Erythroblast (primary cell): Measurements from ENCODE around the gene SEMA3F.

Experiments
- DNase-seq, 2 experiments: peaks; one replicate each; lab custom pipeline; 2025; lab: John Stamatoyannopoulos, UW
- GATA1 ChIP-seq: IDR thresholded peaks from 2 replicates; pipeline ENCODE4 v1.6.1; 2011; ENCODE audit warnings: low read depth, mild to moderate bottlenecking, control low read depth, low read length, moderate library complexity
- POLR2A ChIP-seq: IDR thresholded peaks from 2 replicates; pipeline ENCODE4 v1.6.1; 2011; ENCODE audit warnings: mild to moderate bottlenecking, low read length

SEMA3F gene

DNA sequence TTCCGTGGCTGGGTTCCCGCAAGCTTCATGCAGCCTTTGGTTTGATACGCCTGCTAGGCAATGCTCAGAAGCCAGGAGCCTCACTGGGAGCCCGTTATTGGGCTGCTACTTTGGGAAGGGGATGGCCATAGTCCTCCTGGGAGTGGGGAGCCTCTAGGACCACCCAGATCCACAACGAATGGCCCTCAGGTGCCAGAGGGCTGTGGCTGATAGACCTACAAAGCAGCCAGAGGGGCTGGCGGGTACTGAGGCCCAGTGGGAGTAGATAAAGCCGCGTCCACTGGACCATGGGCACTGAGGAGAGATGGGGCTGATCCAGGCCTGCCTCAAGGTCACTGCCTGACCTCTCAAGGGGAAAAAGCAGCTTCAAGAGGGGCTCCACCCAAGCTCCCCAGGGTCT, 37.0 kb downstream of the SEMA3F start:
- DNase-seq: no peak
- TF ChIP-seq POLR2A (no peak), GATA1 (no peak)

DNA sequence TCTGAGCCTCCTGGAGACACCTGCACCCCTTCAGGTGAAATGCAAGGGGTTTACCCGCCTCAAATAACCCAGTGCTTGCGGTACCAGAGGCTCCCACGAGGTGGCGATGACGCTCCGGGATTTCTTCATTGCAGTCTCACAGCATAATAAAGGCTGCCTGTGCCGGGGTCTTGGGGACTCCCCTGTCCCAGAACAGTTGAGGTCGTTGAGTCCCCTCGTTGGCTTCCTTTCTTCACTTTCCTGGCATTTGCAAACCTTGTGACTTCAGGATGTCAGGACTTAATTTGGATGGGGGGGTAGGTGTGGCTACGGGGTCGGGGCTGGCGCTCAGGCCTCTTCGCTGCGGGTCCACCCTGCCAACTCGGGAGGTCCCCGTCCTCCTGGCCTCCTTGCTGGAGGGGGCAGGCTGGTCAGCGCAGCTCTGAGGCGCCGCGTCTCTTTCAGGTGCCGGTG, 37.6 kb downstream of the SEMA3F start:
- no peak for TF ChIP-seq GATA1
- no peak for TF ChIP-seq POLR2A
- peak; percentile 58 to 79 for DNase-seq

DNA sequence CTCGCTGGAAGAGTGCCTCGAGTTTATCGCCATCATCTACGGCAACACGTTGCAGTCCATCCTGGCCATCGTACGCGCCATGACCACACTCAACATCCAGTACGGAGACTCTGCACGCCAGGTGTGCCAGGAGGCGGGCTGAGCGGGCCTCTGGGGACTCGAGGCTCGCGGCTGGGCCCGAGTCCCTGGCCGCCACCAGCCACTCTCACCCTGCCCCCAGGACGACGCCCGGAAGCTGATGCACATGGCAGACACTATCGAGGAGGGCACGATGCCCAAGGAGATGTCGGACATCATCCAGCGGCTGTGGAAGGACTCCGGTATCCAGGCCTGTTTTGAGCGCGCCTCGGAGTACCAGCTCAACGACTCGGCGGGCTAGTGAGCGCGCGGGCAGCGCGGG, 38.2 kb downstream of the SEMA3F start:
- no peak for DNase-seq
- TF ChIP-seq GATA1: no peak
- no peak for TF ChIP-seq POLR2A

DNA sequence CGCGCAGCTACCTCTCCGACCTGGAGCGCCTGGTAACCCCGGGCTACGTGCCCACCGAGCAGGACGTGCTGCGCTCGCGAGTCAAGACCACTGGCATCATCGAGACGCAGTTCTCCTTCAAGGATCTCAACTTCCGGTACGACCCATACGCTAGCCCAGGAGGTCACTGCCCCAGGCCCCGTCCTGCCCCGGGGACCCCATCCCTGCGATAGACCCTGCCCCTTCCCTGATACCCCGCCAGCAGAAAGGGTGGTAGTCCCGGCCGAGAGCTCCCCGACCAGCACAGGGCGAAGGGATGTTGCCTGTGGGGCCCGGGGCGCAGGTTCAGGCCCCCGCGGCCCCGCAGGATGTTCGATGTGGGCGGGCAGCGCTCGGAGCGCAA, 38.6 kb downstream of the SEMA3F start:
- DNase-seq: no peak
- TF ChIP-seq POLR2A (no peak), GATA1 (no peak)

DNA sequence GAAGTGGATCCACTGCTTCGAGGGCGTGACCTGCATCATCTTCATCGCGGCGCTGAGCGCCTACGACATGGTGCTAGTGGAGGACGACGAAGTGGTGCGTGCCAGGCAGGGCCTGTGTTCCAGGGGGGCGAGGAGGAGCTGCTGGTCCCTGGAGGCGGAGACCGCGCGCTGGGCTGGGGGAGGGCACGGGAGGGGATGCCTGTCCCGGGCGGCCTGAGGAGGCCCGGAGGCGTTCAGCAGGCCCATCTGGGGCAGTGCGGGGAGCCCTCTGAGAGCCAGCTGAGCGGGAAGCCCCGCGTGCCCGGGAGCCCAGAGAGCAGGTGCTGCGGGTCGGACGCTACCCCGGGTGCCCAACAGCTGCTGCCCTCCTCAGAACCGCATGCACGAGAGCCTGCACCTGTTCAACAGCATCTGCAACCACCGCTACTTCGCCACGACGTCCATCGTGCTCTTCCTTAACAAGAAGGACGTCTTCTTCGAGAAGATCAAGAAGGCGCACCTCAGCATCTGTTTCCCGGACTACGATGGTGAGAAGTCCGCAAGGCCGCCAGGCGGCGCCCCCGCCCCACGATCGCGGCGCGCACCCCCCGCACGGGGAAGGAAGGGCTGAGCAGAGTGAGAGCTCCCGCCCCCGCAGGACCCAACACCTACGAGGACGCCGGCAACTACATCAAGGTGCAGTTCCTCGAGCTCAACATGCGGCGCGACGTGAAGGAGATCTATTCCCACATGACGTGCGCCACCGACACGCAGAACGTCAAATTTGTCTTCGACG, 39.2 kb downstream of the SEMA3F start:
- TF ChIP-seq POLR2A (no peak), GATA1 (no peak)
- peak; percentile 67 to 76 for DNase-seq

DNA sequence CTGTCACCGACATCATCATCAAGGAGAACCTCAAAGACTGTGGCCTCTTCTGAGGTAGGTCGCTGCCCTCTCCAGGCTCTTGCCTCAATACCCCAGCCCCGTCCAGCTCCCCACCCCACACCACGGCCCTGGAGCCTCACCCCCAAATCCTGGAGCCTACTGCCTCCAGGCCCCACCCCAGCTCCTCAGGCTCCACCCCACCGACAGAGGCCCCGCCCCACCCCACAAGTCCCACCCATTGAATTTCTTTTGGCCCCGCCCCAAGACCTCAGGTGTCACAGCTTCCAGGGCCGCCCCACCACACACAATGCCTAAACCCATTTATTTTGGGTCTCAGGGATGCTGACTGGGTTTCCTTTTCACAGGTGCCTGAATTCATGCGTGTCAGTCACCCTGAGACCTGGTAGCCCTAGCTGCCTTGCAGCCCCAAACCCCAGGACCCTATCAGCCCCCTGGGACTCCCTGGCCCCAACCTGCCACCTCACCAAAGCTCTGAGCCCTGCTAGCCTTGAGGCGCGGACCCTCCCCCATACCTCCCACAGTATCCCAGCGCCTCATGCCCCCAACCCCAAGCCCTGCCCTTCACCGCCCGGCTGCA, 39.9 kb downstream of the SEMA3F start:
- peak; percentile 40 for DNase-seq

DNA sequence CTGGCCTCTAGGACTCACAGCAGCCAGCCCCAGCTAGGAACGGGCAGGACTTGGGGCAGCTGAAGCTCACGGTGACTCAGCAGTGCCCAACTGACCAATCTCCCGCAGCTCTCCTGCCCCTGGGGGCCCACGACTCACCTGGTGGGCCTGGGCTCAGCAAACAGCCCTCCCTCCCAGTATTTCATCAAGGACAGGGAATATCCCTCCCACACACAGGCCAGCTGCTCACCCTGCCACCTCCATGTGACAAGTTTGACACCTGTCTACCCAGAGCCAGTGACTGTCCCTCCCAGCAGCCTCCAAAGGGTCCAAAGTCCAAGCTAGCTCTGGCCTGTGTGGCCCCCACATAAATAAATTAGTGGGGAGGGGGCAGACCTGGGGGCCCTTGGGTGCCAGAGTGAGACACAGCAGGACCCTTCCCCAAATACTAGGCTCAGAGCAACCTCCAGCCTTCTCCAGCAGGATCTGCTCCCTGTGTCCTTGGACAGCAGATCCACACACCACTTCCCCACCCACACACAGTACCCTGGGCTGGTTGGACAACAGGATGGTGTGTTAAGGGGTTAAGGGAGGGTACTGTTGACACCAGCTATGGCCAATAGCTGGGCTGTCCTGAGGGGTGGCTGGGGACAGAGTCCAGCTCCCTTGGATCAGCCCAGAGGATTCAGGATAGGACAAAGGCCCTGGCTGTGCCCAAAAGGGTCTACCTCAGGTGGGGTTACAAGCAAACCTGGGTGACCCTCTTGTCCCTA, 40.6 kb downstream of the SEMA3F start:
- DNase-seq: no peak
- TF ChIP-seq POLR2A (no peak), GATA1 (no peak)

More for the DNA sequence above, 39.9 kb downstream of the SEMA3F start:
- TF ChIP-seq POLR2A (no peak), GATA1 (no peak)

DNA sequence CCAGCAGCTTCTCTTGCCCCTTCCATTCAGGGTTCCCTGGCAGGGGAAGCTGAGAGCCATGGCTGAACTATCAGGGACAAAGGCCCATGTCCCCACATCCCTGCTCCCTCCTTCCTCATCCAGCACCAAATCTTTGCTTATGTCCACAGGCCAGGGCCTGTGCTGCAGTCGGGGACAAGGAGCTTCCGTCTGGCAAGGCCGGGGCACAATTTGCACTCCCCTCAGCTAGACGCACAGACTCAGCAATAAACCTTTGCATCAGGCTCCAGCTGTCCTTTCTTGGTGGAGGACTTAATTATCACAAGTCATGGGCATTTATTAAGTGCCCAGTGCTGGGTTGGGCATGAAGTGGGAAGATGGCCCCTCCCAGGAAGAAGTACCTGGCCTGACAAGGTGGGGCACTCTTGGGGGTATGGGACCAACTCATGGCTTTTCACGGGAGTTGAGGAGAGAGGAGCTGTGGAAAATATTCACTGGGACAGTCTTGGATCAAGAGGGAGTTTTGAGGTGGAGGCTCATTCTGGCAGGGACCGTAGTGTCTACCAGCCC, 41.2 kb downstream of the SEMA3F start:
- DNase-seq: no peak
- TF ChIP-seq GATA1: no peak
- TF ChIP-seq POLR2A: no peak

DNA sequence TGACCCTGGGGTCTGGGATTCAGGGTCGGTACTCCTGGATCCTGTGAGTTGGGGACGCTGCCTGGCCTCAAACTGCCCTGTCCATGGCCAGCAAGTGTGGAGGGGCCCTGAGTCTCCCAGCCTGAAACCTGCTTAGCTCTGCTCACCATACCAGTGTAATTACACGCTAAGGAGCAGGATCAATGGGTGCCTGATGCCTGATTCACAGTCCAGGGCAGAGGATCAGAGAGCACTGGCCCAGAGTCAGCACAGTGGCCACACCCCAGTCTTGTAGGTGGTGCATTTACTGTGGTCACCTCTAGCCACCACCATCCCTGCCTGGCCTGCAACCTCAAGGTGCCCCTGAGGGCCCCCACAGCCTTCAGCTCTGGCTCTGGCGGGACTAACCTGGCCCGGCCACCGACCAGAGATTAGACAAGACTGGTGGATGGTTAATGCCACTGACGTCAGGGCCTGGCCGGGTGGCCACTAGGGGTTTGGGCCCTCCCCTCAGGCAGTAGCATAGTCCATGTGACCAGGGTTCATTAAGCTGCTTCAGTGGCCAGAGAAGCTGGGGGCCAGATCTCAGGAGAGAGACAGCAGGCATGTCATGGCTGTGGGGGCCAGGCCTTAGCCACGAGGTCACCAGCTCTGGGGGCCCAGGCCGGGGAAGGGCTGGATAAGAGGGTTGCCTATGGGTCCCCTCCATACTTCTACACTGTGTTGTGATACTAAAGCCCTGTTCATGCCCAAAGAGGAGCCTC, 46.6 kb downstream of the SEMA3F start:
- TF ChIP-seq GATA1: no peak
- no peak for TF ChIP-seq POLR2A
- DNase-seq: no peak

DNA sequence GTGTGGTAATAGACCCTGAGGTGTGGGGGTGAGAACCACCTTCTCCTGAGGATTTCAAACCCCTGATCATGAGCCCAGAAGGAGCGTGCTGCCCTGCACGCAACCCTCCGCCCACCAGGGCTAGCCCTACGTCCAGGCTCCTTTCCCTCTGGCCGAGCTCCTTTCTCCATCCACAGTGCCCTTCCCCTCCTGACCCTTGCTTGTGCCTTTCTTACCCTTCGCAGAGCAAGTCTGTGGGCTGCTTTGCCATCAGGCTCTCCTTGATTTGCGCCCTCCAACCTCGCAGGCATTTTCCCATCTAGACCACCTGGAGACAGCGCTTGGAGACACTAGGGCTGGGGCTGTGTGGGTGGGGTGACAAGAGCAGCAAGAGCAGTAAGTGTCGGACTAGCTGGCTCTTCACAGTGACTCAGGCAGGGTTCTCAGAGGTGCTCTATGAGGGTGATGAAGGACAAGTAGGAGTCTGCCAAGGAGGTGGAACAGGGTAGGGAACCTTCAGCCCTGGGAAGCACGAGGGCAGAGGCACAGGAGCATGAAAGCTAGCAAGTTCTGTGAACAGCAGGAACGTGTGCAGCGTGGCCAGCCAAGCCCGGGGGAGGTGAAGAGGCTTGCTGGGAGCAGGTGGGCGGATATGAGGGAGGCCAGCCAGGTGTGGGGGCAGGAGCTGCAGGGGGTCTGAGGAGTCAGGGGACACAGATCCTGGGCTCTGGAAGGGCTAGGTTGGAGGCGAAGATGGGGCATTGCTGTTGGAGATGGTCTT, 47.4 kb downstream of the SEMA3F start:
- no peak for TF ChIP-seq GATA1
- TF ChIP-seq POLR2A: no peak
- DNase-seq: no peak

DNA sequence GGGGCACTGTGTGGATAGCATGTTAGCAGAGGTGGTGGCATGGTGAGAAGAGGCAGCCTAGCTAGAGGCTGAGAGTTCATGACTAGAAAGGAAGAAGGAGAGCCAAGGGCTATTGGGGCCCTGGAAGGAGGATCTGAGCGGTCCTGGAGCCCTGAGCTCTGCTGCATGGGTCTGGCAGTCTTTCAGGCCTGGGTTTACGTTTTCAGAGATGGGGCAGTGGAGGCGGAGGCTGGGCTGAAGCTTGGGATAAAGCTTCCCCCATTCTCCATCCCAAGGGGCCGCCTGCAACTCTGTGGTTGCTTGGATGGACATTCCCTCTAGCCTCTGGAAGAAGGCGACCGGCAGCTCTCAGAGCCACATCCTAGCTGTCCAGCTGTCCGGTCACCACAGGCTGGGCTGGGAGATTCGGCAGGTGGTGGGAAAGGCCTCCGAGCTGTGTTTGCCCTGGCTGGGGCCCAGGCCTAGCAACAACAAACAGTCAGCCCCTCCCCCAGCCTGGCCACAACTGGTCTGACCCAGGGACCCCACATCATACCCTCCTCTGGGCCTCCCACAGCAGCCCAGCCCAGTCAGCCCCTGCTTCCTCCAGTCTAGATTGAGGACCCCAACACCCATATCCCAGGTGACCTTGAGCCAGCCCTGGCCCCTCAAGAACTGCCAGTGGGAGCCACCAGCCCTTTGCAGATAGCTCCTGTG, 48.1 kb downstream of the SEMA3F start:
- TF ChIP-seq POLR2A: no peak
- TF ChIP-seq GATA1: no peak
- DNase-seq: no peak
